RCC 7860 (cell line): ENCODE results near the gene SLC10A7.
"Not testable (repeated sequence)": the region's sequence is repeated elsewhere in the genome, so short reads cannot be mapped to it uniquely, and the experiment has no call there.

Experiments
- DNase-seq: peaks from one replicate; pipeline ENCODE4 v3.0.0-alpha.2; 2015; ENCODE audit warnings: low spot score
- FAIRE-seq: peaks from 2 replicates; lab custom pipeline; 2012; peaks lifted over from hg19 to GRCh38; lab: Jason Lieb, UNC

The SLC10A7 gene

GRCh38 chr4:146369446-146369845, 152.3 kb downstream of the SLC10A7 start:
- DNase-seq (no peak), FAIRE-seq (no peak)

DNA sequence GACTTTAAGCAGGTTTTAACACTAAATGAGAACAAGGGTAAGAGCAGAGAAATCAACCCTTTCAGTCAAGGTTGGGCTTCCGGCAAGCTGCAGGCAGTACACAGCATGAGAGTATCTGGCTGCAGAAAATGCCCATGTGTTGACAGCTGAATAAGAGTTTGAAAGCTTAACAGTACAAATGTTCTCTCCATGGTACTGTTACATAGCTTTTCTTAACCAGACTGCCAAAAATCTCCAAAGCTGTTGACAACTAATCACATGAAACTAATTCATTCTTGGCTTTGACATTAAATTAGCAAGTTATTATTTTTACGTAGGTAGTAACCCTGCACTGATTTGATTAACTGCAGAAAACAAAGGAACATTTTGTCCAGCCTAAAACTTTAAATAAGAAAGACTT, 153.5 kb downstream of the SLC10A7 start:
- DNase-seq (no peak), FAIRE-seq (no peak)

GRCh38 chr4:146367347-146367746, 154.4 kb downstream of the SLC10A7 start:
- FAIRE-seq (no peak), DNase-seq (no peak)

GRCh38 chr4:146359771-146360170, 162.0 kb downstream of the SLC10A7 start:
- FAIRE-seq: no peak
- DNase-seq: no peak

DNA sequence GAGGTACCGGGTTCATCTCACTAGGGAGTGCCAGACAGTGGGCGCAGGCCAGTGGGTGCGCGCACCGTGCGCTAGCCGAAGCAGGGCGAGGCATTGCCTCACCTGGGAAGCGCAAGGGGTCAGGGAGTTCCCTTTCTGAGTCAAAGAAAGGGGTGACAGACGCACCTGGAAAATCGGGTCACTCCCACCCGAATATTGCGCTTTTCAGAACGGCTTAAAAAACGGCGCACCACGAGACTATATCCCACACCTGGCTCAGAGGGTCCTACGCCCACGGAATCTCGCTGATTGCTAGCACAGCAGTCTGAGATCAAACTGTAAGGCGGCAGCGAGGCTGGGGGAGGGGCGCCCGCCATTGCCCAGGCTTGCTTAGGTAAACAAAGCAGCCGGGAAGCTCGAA, 171.6 kb downstream of the SLC10A7 start:
- DNase-seq: not testable (repeated sequence)

DNA sequence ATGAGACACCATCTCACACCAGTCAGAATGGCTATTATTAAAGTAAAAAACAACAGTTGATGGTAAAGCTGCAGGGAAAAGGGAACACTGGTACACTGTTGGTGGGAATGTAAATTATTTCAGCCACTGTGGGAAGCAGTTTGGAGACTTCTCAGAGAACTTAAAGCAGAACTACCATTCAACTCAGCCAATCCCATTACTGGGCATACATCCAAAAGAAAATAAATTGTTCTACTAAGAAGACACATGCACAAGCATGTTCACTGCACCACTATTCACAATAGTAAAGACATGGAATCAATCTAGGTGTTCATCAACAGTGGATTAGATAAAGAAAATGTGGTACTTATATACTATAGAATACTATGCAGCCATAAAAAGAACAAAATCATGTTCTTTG, 172.4 kb downstream of the SLC10A7 start:
- FAIRE-seq: no peak
- no peak for DNase-seq

More for the DNA sequence above, 171.6 kb downstream of the SLC10A7 start:
- FAIRE-seq: not testable (repeated sequence)

- FAIRE-seq (no peak), DNase-seq (no peak)
Observed at GRCh38 chr4:146347822-146348221, 173.9 kb downstream of the SLC10A7 start.

- no peak for DNase-seq
- FAIRE-seq: no peak
Observed at GRCh38 chr4:146346276-146346675, 175.5 kb downstream of the SLC10A7 start.

DNA sequence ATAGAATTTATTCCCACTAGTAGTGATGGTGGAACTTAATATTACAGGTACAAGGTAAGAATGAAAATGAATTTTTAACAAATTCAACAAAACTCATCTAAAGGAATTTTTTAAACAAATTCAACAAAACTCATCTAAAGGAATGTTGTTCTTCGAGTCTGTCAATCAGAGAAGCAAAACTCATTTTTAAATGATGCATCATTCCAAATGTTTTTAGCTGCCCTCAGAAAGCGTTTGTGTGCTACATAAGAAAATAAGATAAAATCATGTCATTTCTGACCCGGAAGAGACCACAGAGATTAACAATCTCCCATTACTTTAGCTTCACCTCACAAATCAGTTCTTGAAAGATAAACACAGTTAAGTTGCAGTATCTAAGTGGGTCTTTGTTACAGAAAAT, 178.0 kb downstream of the SLC10A7 start:
- no peak for DNase-seq
- no peak for FAIRE-seq

DNA sequence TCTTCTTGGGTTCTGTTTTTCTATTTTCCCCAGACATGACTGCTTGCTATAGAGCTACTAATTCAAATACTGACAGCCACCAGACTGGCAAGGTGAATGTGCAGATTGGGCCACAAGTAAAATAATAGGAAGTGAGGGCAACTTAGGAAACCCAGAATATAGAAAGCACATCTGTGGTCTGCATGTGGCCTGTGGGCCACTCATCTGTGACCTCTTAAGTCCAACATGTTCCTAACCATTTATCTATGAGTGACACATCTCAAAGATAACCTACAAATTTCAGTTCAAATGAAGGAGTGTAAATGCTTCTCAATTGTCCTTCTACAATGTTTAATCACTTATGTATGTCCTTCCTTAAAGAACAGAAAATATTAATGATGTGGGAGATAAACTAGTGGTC, 178.5 kb downstream of the SLC10A7 start:
- FAIRE-seq (no peak), DNase-seq (no peak)

DNA sequence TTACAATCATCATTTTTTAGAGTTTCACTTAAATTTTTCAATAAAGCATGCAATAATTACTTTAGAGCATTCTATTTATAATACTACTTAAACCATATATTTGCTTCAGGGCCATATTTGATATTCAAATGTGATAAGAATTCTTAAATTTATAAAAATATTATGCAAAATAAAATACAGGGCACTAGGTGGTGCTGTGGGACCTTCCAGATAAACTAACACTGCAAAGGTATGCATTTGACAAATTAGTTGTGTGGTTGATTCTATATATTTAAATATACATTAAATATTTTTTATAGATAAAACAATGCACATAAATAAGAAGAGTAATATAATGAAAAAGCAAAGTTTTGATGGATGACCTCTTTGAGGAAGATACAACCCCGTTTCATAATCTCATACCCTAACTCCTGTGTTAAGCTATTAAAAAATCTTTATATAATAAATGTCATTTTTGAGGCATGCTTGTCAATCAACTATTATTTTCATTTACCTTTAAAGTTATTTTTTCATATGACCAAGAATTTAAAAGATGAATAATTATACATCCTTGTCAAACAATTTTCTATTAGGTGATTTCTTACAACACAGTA, 179.0 kb downstream of the SLC10A7 start:
- FAIRE-seq: peak; percentile 53
- DNase-seq: peak; percentile 14

DNA sequence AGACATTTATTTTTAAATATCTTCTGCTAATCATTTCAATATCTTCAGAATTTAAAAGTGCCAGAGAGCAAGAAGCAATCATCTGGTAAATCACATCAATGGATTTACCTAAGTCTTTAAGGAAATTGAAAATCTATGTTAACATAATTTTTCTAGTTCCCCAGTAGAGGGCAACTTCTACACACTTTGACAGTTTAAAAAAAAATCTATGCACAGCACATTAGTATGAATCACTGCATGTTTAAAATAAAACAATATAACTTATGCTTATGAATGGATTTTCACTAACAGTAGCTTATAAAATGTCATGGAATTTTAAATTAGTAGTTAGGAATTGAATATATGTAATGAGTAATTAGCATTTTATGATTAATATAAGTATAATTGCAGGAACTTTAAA, 180.9 kb downstream of the SLC10A7 start:
- DNase-seq: peak; percentile 21
- FAIRE-seq: no peak

GRCh38 chr4:146338512-146338911, 183.2 kb downstream of the SLC10A7 start:
- DNase-seq (no peak), FAIRE-seq (no peak)

DNA sequence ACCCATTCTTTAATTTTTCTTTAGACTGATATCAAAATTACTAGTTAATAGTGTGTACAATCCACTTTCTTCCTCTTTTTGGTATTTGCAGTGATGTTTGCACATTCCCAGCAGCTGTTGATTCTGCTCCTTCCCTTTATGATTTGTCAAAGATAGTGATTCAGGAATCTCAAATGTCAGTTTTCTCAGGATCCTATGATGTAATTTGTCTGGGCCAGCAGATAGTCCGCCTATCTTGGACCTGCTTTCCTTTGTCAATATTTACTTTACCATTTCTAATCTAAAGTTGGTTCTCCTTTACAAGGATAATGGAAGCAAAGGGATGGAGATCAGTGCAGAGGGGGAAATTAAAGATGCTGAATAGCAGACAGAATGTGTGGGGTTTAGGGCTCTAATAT, 185.3 kb downstream of the SLC10A7 start:
- no peak for DNase-seq
- no peak for FAIRE-seq

DNA sequence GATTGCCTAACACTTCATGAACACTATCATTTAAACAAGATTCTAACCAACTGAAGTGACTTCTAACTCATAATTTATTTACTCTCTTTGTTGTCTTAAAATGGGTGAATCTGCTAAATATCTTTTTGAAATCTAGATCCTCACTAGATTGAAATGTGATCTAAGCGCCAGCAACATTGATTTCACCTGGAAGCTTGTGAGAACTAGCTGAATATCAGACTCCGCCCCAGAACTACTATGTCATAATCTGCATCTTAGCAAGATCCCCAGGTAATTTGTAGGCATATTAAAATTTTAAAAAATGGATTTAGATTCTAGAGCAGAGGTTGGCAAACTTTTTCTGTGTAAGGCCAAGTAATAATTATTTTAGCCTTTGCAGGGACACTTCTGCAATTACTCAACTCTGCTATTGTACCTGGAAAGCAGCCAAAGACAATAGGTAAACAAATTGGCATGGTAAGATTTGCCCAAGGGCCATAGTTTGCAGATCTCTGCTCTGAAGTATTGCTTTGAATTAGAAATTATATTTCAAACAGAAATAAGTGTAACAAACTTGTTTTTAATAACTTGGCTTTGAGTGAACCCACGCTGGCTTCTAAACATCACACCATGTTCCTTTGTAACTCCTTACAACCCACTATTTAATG, 185.9 kb downstream of the SLC10A7 start:
- no peak for DNase-seq
- no peak for FAIRE-seq

GRCh38 chr4:146334862-146335449, 186.8 kb downstream of the SLC10A7 start:
- FAIRE-seq (no peak), DNase-seq (no peak)

GRCh38 chr4:146333895-146334262, 187.9 kb downstream of the SLC10A7 start:
- FAIRE-seq: no peak
- DNase-seq: no peak

DNA sequence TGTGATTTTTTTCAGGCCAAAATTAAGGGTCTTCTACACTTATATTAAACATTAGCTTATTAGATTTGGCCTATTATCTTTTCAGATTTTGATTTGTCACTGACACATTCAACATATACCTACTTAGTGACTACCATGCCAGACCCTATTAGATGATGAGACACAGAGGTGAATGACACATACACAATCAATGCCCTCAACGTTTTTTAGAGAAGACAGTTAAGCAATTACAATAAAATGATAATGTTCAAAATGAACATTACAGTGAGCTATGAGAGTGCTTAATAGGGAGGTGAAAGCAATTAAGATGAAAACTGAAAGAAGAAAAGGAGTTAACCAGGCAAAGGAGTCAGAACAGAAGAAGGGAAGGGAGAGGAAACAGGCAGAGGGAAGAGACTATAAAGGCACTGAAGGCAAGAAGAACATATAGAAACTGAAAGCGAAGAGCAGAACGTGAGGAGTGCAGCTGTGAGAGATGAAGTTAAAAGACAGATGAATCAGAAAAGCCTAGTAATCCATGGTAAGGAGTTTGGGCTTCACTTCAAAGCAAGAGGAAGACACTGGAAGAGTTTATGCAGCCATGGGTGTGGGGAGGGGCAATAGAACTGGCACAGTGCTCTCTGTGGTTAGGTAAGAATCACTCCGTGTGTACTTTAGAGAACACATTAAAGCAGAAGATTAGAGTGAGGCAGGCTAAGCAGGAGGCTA, 188.4 kb downstream of the SLC10A7 start:
- DNase-seq: peak; percentile 70

DNA sequence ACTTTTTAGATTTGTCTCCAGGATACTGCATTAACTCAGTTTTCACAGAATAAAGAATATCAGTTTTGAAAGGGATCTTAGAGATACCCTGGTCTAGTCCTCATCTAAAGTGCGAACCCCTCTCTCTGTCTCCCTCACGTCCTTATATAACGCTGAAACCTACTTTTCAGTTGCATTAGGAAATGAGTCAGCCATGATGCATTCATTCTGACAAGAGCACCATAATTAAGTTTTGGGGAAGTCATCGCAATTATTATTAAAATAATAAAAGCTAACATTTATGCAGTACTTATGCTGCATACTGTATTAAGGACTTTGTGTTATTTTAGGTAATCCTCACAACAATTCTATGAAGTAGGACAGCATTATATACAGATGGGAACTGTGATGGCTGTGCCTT, 191.3 kb downstream of the SLC10A7 start:
- no peak for FAIRE-seq

More for the DNA sequence above, 188.4 kb downstream of the SLC10A7 start:
- peak; percentile 52 for FAIRE-seq

GRCh38 chr4:146329050-146329716, 192.6 kb downstream of the SLC10A7 start:
- DNase-seq (peak; percentile 38), FAIRE-seq (peak; percentile 78)

More for the DNA sequence above, 191.3 kb downstream of the SLC10A7 start:
- no peak for DNase-seq
